ENCODE results near the gene COL26A1. TPM values are rescaled to one million over a fixed set of nuclear protein-coding genes. Genes with fewer than 3 reads are reported as not detected.

COL26A1 gene
- total RNA-seq, 1 experiment from 2014 or later = 0.43 TPM

DNA sequence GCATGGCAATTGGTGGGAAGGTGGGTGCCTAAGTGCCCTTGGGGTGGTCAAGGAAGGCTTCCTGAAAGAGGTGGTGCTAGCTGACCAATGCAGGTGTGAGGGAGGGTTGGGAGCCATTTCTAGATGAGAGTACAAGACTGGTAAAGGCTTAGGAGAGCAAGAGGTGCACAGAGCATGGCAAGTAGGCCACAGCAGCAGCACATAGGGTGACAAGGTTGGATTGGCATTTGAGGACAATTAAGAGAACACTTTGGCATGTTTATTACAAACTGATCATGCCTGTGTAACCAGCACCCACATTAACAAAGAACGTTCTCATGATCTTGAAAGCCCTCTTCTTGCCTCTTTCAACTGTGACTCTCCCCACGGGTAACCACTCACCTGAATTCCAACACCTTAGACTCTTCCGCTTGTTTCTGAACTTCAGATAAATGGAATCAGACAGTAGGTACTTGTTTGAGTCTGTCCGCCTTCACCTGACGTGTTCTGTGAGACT lies 158.8 kb downstream of the COL26A1 start:
- Histone ChIP-seq H3K4me3 (ENCODE audit: low read depth, low read length, poor library complexity, severe bottlenecking) (no peak overlapping the region), H3K36me3 (ENCODE audit: insufficient read depth, low read length, poor library complexity, severe bottlenecking) (no peaks in the 10 kb centered on the region), H3K9me3 (ENCODE audit: low read depth, low read length, poor library complexity, severe bottlenecking) (no peaks in the 10 kb centered on the region), H3K27me3 (replicated peaks; ENCODE audit: insufficient read depth, low read depth, low read length, poor library complexity) (peaks cover 9% of the 10 kb centered on the region), H3K4me1 (ENCODE audit: insufficient read depth, low read length, poor library complexity, severe bottlenecking) (no peaks in the 10 kb centered on the region), H3K27ac (ENCODE audit: low read depth, low read length, poor library complexity, severe bottlenecking) (no peak overlapping the region)
- no peak for DNase-seq (ENCODE audit: low spot score)
- TF ChIP-seq EZH2 (IDR thresholded peaks at IDR 0.05; ENCODE audit: borderline replicate concordance, low read depth, low read length, poor library complexity, severe bottlenecking) = no peak
- TF ChIP-seq, protein P1, sequence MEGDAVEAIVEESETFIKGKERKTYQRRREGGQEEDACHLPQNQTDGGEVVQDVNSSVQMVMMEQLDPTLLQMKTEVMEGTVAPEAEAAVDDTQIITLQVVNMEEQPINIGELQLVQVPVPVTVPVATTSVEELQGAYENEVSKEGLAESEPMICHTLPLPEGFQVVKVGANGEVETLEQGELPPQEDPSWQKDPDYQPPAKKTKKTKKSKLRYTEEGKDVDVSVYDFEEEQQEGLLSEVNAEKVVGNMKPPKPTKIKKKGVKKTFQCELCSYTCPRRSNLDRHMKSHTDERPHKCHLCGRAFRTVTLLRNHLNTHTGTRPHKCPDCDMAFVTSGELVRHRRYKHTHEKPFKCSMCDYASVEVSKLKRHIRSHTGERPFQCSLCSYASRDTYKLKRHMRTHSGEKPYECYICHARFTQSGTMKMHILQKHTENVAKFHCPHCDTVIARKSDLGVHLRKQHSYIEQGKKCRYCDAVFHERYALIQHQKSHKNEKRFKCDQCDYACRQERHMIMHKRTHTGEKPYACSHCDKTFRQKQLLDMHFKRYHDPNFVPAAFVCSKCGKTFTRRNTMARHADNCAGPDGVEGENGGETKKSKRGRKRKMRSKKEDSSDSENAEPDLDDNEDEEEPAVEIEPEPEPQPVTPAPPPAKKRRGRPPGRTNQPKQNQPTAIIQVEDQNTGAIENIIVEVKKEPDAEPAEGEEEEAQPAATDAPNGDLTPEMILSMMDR (conservative IDR thresholded peaks at IDR 0.05; ENCODE audit: low read depth, low read length) = no peak
- no TSS peak for BruUV-seq (replicated peaks)
- POLR2A ChIA-PET (ENCODE audit: low non-redundant PET) = no interaction called here
- intact Hi-C loops (cut with micrococcal nuclease; ENCODE audit: unreplicated experiment) = no loop called here
- CTCF ChIA-PET = no interaction called here

DNA sequence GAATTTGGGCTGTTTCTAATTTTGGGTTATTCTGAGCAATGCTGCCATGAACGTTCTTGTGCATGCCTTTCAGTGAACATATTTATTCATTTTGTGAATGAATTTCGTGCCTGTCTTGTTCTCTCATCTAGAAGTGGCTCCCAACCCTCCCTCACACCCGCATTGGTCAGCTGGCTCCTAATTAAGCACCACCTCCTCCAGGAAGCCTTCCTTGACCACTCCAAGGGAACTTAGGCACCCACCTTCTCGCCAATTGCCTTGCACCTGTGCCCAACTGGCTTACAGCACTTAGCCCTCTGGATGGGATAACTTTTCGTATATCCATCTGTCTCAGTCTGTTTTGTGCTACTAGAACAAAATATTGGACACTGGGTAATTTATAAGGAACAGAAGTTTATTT lies 159.3 kb downstream of the COL26A1 start:
- TF ChIP-seq, protein P1 (conservative IDR thresholded peaks at IDR 0.05; ENCODE audit: low read depth, low read length) = no peak
- BruUV-seq (replicated peaks) = no TSS peak

DNA sequence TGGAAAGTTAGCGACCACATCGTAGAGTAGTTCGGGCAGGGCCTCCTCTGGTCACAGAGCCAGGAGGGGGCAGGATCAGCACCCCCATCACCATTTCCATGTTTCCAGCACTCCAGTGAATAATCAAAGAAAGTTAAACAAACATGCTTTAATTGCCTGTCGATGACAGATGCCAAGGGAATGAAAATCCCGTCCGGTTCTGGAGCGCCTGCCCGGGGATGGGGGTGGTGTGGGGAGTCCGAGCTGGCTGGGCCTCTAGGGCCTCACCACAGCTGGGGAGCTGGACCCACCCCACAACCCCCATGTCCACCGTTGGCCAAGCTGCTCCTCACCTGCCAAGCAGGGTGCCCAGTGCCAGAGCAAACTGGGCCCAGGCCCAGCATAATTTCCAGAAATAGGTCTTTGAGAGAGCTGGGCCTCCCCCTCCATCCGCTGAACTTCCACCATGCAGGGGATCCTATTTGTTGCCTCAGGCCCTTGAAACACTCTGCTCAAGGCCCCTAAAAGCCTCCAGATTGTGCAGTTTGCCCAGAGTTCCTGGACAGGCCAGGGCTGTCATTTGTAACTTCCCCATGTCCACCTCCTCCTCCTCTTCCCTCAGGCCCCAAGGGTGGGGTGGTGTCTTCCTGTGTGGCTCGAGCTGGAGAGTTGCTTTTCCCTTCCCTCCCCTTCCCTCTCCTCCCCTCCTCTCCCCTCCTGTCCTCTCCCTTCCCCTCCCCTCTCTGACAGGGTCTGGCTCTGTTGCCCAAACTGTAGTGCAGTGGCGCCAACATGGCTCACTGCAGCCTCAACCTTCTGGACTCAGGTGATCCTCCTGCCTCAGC lies 165.4 kb downstream of the COL26A1 start:
- H3K27me3 ChIP-seq (replicated peaks; ENCODE audit: insufficient read depth, low read depth, low read length, poor library complexity) = no peaks in the 10 kb centered on the region
- BruUV-seq (replicated peaks) = no TSS peak
- ChIA-PET POLR2A (ENCODE audit: low non-redundant PET) (no interaction called here), CTCF (no interaction called here)
- H3K9me3 ChIP-seq (ENCODE audit: low read depth, low read length, poor library complexity, severe bottlenecking) = no peaks in the 10 kb centered on the region
- no peak overlapping the region for H3K4me3 ChIP-seq (ENCODE audit: low read depth, low read length, poor library complexity, severe bottlenecking)
- intact Hi-C loops (cut with micrococcal nuclease; ENCODE audit: unreplicated experiment) = no loop called here
- H3K27ac ChIP-seq (ENCODE audit: low read depth, low read length, poor library complexity, severe bottlenecking) = no peak overlapping the region
- H3K36me3 ChIP-seq (ENCODE audit: insufficient read depth, low read length, poor library complexity, severe bottlenecking) = no peaks in the 10 kb centered on the region
- DNase-seq (ENCODE audit: low spot score) = no peak
- TF ChIP-seq, protein P1 (conservative IDR thresholded peaks at IDR 0.05; ENCODE audit: low read depth, low read length) = no peak
- TF ChIP-seq EZH2 (IDR thresholded peaks at IDR 0.05; ENCODE audit: borderline replicate concordance, low read depth, low read length, poor library complexity, severe bottlenecking) = no peak
- H3K4me1 ChIP-seq (ENCODE audit: insufficient read depth, low read length, poor library complexity, severe bottlenecking) = no peaks in the 10 kb centered on the region

More for the DNA sequence above, 159.3 kb downstream of the COL26A1 start:
- Histone ChIP-seq H3K27me3 (replicated peaks; ENCODE audit: insufficient read depth, low read depth, low read length, poor library complexity) (peaks cover 9% of the 10 kb centered on the region), H3K27ac (ENCODE audit: low read depth, low read length, poor library complexity, severe bottlenecking) (no peak overlapping the region), H3K9me3 (ENCODE audit: low read depth, low read length, poor library complexity, severe bottlenecking) (no peaks in the 10 kb centered on the region), H3K4me1 (ENCODE audit: insufficient read depth, low read length, poor library complexity, severe bottlenecking) (no peaks in the 10 kb centered on the region), H3K36me3 (ENCODE audit: insufficient read depth, low read length, poor library complexity, severe bottlenecking) (no peaks in the 10 kb centered on the region), H3K4me3 (ENCODE audit: low read depth, low read length, poor library complexity, severe bottlenecking) (no peak overlapping the region)
- intact Hi-C loops (cut with micrococcal nuclease; ENCODE audit: unreplicated experiment) = no loop called here
- POLR2A ChIA-PET (ENCODE audit: low non-redundant PET) = no interaction called here
- no peak for DNase-seq (ENCODE audit: low spot score)
- CTCF ChIA-PET = no interaction called here

Data from A673 (cell line).